HepG2 (cell line): ENCODE results near the gene MYL11. TPM values are rescaled to one million over a fixed set of nuclear protein-coding genes. Genes with fewer than 3 reads are reported as not detected.

ENCODE experiments used
- HOMEZ ChIP-seq: IDR thresholded peaks from 2 replicates; pipeline ENCODE4 v1.6.1; 2016; ENCODE audit warnings: low read depth
- HOXA9 ChIP-seq: sonication (generic); formaldehyde crosslinking; IDR thresholded peaks from 2 replicates; pipeline ENCODE4 v1.8.1; 2022; ENCODE audit warnings: missing genetic modification reagents, mild to moderate bottlenecking, moderate library complexity, borderline replicate concordance
- PCBP1 ChIP-seq: fragments of 200-400 bp; formaldehyde crosslinking; IDR thresholded peaks from 2 replicates; pipeline ENCODE4 v1.6.1; 2017; ENCODE audit warnings: mild to moderate bottlenecking, low read depth, low read length, borderline replicate concordance
- POGZ ChIP-seq: sonication (generic); formaldehyde crosslinking; IDR thresholded peaks from 2 replicates; pipeline ENCODE4 v1.4.0; 2020; ENCODE audit warnings: mild to moderate bottlenecking, missing genetic modification reagents
- REPIN1 ChIP-seq: sonication (generic); formaldehyde crosslinking; IDR thresholded peaks from 2 replicates; pipeline ENCODE4 v1.8.0; 2022; ENCODE audit warnings: missing genetic modification reagents, low read depth, mild to moderate bottlenecking, borderline replicate concordance
- THAP7 ChIP-seq: sonication (generic); formaldehyde crosslinking; IDR thresholded peaks from 2 replicates; pipeline ENCODE4 v1.8.1; 2023; ENCODE audit warnings: mild to moderate bottlenecking, missing genetic modification reagents
- TIGD3 ChIP-seq: sonication (generic); formaldehyde crosslinking; IDR thresholded peaks from 2 replicates; pipeline ENCODE4 v1.5.1; 2020; ENCODE audit warnings: mild to moderate bottlenecking, missing genetic modification reagents, borderline replicate concordance
- ZBTB34 ChIP-seq: sonication (generic); formaldehyde crosslinking; IDR thresholded peaks from 2 replicates; pipeline ENCODE4 v1.8.0; 2022; ENCODE audit warnings: mild to moderate bottlenecking, missing genetic modification reagents
- ZBTB46 ChIP-seq: sonication (generic); formaldehyde crosslinking; IDR thresholded peaks from 2 replicates; pipeline ENCODE4 v1.4.0; 2020; ENCODE audit warnings: mild to moderate bottlenecking, missing genetic modification reagents, borderline replicate concordance
- ZNF556 ChIP-seq: sonication (generic); formaldehyde crosslinking; IDR thresholded peaks from 2 replicates; pipeline ENCODE4 v1.4.0; 2020; ENCODE audit warnings: mild to moderate bottlenecking, missing genetic modification reagents, borderline replicate concordance
- ZNF652 ChIP-seq: IDR thresholded peaks from 2 replicates; pipeline ENCODE4 v1.6.1; 2016; ENCODE audit warnings: low read depth, borderline replicate concordance
- ZNF746 ChIP-seq: sonication (generic); formaldehyde crosslinking; IDR thresholded peaks from 2 replicates; pipeline ENCODE4 v1.8.0; 2022; ENCODE audit warnings: mild to moderate bottlenecking, missing genetic modification reagents
- ZNF839 ChIP-seq: sonication (generic); formaldehyde crosslinking; IDR thresholded peaks from 2 replicates; pipeline ENCODE4 v1.4.0; 2020; ENCODE audit warnings: missing genetic modification reagents, mild to moderate bottlenecking, borderline replicate concordance
- polyA plus RNA-seq, 8 experiments: library from polyadenylated mRNA; depleted of rRNA in 3 of 8; stranded (reverse) in 7 of 8; unstranded in 1 of 8; fragments of >200 nt; fragmentation: Illumina TruSeq in 4 of 8; extraction: Trizol in 4 of 8; gene quantifications; 2 replicates each; pipeline versions ENCODE4 v1.2.1 to v1.2.3, GENCODE V29; 2011 to 2016; ENCODE audit warnings: low read depth in 4 of 8, missing spikeins in 1 of 8, mixed read lengths in 1 of 8; ENCODE audit not compliant: insufficient read depth in 1 of 8
- total RNA-seq, 5 experiments: library from RNA; depleted of rRNA; stranded (reverse); fragments of >200 nt; fragmentation: Illumina TruSeq; extraction: Trizol; gene quantifications; 2 replicates each; pipeline ENCODE4 v1.2.3, GENCODE V29; 2016; ENCODE audit warnings: low read depth in 1 of 5
- TF ChIP-seq, protein P1 (sequence below): sonication (generic); formaldehyde crosslinking; IDR thresholded peaks from 2 replicates; pipeline ENCODE4 v1.8.1; 2023; ENCODE audit warnings: mild to moderate bottlenecking, missing genetic modification reagents
- TF ChIP-seq, protein P2 (sequence below): IDR thresholded peaks from 2 replicates; pipeline ENCODE4 v1.6.1; 2016; ENCODE audit warnings: low read depth, control low read depth

The MYL11 gene
- total and polyA plus RNA-seq, 2 of the 13 experiments (the other 11 are each of a cell fraction or from before 2014, with no cell fraction given) = not detected

DNA sequence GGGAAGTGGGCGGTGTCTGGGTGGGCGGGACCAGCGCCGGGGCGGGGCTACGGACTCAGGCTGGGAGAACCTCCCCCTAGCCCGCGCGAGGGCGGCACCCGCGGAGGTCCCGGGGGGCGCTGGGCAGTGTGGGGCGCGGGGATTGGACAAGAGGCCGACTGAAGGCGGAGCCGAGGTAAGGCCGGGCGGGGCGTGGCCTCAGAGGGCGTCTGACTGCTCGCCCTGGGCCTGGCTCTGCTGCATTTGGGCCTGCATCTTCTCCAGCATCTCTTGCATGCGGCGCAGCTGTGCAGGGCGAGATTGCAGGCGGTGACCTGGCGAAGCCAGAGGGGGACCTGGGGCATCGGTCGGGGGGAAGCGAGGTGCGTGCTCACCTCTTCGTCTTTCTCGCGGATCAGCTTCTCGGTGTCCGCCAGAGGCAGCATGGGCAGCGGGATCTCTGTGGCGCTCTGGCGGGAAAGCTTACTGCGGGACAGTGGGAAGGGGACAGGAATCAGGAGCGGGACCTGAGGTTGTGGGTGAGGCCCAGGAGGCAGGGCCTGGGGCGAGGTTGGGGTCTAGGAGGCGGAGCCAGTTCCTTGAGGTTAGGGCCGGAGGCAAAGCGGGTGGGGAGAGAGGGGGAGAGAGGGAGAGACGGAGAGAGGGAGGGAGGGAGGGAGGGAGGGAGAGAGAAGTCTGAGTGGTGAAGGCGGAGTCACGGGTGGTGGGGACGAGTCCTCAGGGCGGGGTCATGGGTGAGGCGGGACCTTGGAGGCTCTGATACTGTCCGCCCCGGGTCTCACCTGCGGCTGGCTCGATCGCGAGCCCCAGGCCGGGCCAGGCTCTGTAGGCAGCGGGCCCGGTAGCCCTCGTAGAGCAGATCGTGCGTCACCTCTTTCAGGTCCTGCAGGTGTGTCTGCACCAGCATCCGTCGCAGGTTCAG is 3.9 kb downstream of the MYL11 start (continued):
- TF ChIP-seq THAP7 (CRISPR knock-in tag) (peak; percentile 90), TIGD3 (CRISPR knock-in tag) (no peak), ZBTB34 (CRISPR knock-in tag) (no peak), ZBTB46 (CRISPR knock-in tag) (0 out of 2 replicates have a peak, but pooled peaks have one; percentile 57), REPIN1 (CRISPR knock-in tag) (peak; percentile 85), ZNF652 (CRISPR knock-in tag) (peak; percentile 18; the same call in 1 of the 2 replicates), HOXA9 (CRISPR knock-in tag) (0 out of 2 replicates have a peak, but pooled peaks have one; percentile 71), POGZ (CRISPR knock-in tag) (peak; percentile 58; the same call in 1 of the 2 replicates), ZNF556 (CRISPR knock-in tag) (peak; percentile 98), ZNF746 (CRISPR knock-in tag) (peak; percentile 99), HOMEZ (CRISPR knock-in tag) (peak; percentile 45; the same call in 1 of the 2 replicates), PCBP1 (peak; percentile 86; the same call in 1 of the 2 replicates), ZNF839 (CRISPR knock-in tag) (0 out of 2 replicates have a peak, but pooled peaks have one; percentile 45)
- TF ChIP-seq, protein P1, sequence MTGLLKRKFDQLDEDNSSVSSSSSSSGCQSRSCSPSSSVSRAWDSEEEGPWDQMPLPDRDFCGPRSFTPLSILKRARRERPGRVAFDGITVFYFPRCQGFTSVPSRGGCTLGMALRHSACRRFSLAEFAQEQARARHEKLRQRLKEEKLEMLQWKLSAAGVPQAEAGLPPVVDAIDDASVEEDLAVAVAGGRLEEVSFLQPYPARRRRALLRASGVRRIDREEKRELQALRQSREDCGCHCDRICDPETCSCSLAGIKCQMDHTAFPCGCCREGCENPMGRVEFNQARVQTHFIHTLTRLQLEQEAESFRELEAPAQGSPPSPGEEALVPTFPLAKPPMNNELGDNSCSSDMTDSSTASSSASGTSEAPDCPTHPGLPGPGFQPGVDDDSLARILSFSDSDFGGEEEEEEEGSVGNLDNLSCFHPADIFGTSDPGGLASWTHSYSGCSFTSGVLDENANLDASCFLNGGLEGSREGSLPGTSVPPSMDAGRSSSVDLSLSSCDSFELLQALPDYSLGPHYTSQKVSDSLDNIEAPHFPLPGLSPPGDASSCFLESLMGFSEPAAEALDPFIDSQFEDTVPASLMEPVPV = peak; percentile 82; the same call in 1 of the 2 replicates
- TF ChIP-seq, protein P2, sequence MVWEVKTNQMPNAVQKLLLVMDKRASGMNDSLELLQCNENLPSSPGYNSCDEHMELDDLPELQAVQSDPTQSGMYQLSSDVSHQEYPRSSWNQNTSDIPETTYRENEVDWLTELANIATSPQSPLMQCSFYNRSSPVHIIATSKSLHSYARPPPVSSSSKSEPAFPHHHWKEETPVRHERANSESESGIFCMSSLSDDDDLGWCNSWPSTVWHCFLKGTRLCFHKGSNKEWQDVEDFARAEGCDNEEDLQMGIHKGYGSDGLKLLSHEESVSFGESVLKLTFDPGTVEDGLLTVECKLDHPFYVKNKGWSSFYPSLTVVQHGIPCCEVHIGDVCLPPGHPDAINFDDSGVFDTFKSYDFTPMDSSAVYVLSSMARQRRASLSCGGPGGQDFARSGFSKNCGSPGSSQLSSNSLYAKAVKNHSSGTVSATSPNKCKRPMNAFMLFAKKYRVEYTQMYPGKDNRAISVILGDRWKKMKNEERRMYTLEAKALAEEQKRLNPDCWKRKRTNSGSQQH (CRISPR knock-in tag) = peak; percentile 41; the same call in 1 of the 2 replicates
